GM21825 (cell line): ENCODE data around the gene MLIP.

Experiments
- ATAC-seq: cut with Tn5 transposase; IDR thresholded peaks from one replicate; pipeline ENCODE4 v1.9.1; 2021; ENCODE audit warnings: mild to moderate bottlenecking, moderate library complexity; ENCODE audit not compliant: unreplicated experiment

Gene MLIP

GRCh38 chr6:54096811-54097210, 14.4 kb upstream of the MLIP start:
- no peak for ATAC-seq

GRCh38 chr6:54097753-54098152, 13.5 kb upstream of the MLIP start:
- ATAC-seq, result no peak

GRCh38 chr6:54098450-54099044, 12.7 kb upstream of the MLIP start:
- no peak for ATAC-seq

- no peak for ATAC-seq
Observed at GRCh38 chr6:54099225-54099624, 12.0 kb upstream of the MLIP start.

GRCh38 chr6:54100411-54101006, 10.7 kb upstream of the MLIP start:
- peak; percentile 81 for ATAC-seq

GRCh38 chr6:54102238-54102637, 9.0 kb upstream of the MLIP start:
- no peak for ATAC-seq

GRCh38 chr6:54103497-54103896, 7.7 kb upstream of the MLIP start:
- no peak for ATAC-seq

- no peak for ATAC-seq
Observed at GRCh38 chr6:54106727-54107126, 4.5 kb upstream of the MLIP start.

GRCh38 chr6:54107470-54108090, 3.7 kb upstream of the MLIP start:
- ATAC-seq, result no peak

GRCh38 chr6:54108271-54108670, 3.0 kb upstream of the MLIP start:
- ATAC-seq, result no peak

- ATAC-seq, result no peak
Observed at GRCh38 chr6:54109586-54109985, 1.7 kb upstream of the MLIP start.

GRCh38 chr6:54112151-54112650, 958 bp downstream of the MLIP start:
- ATAC-seq, result no peak

GRCh38 chr6:54114991-54115390, 3.7 kb downstream of the MLIP start:
- no peak for ATAC-seq

- ATAC-seq, result no peak
Observed at GRCh38 chr6:54115966-54116365, 4.7 kb downstream of the MLIP start.

- no peak for ATAC-seq
Observed at GRCh38 chr6:54118117-54118516, 6.9 kb downstream of the MLIP start.

- ATAC-seq, result no peak
Observed at GRCh38 chr6:54125493-54125892, 14.2 kb downstream of the MLIP start.

GRCh38 chr6:54130179-54130578, 18.9 kb downstream of the MLIP start:
- ATAC-seq, result no peak

GRCh38 chr6:54132587-54132986, 21.3 kb downstream of the MLIP start:
- no peak for ATAC-seq

- no peak for ATAC-seq
Observed at GRCh38 chr6:54133186-54133585, 21.9 kb downstream of the MLIP start.

- no peak for ATAC-seq
Observed at GRCh38 chr6:54134935-54135334, 23.7 kb downstream of the MLIP start.

GRCh38 chr6:54135665-54136369, 24.6 kb downstream of the MLIP start:
- ATAC-seq, result no peak

GRCh38 chr6:54138795-54139194, 27.6 kb downstream of the MLIP start:
- ATAC-seq, result no peak
